ENCODE results near the gene ARG2. TPM values are rescaled to one million over a fixed set of nuclear protein-coding genes. Genes with fewer than 3 reads are reported as not detected.
A peak's percentile ranks its signal among the peaks of the same experiment; 100 is the strongest.

ARG2 gene
- total and polyA plus RNA-seq, 2 of the 4 experiments (the other 2 are of a cell fraction), result 1.1 to 2.5 TPM

GRCh38 chr14:67644428-67644827 is 24.7 kb downstream of the ARG2 start:
- Histone ChIP-seq H3K27ac (ENCODE audit: insufficient read depth, low read length) (no peak overlapping the region), H3K18ac (ENCODE audit: low read depth, low read length) (no peak overlapping the region), H4K91ac (ENCODE audit: insufficient read depth, low read depth, low read length) (no peak overlapping the region), H2BK5ac (ENCODE audit: low read depth, low read length, poor library complexity, severe bottlenecking) (no peak overlapping the region), H2BK120ac (ENCODE audit: low read depth, low read length) (no peak overlapping the region), H2AK5ac (ENCODE audit: low read depth, low read length) (no peak overlapping the region), H3K23ac (ENCODE audit: low read depth, low read length) (no peak overlapping the region), H3K56ac (ENCODE audit: extremely low read depth, insufficient read depth, low read length) (no peak overlapping the region), H2AFZ (replicated peaks; ENCODE audit: low read length, poor library complexity) (no peak overlapping the region), H4K8ac (ENCODE audit: low read depth in 2 of 2, low read length in 2 of 2) (no peak overlapping the region), H2BK20ac (ENCODE audit: low read depth, low read length) (no peak overlapping the region), H4K5ac (ENCODE audit: low read depth, low read length) (no peak overlapping the region), H4K20me1 (ENCODE audit: insufficient read depth, low read length) (no peaks in the 10 kb centered on the region), H3K79me1 (ENCODE audit: low read depth in 1 of 2, low read length in 2 of 2) (no peaks in the 10 kb centered on the region), H3K4me2 (ENCODE audit: low read depth, low read length) (no peak overlapping the region), H2AK9ac (replicated peaks; ENCODE audit: low read depth, low read length, poor library complexity) (no peak overlapping the region), H3K4me3 (ENCODE audit: insufficient read depth, low read depth, low read length) (no peak overlapping the region), H3K9me3 (ENCODE audit: control insufficient read depth, insufficient read depth, low read length) (no peaks in the 10 kb centered on the region), H3K9me1 (ENCODE audit: insufficient read depth, low read length) (peaks cover 3% of the 10 kb centered on the region; the same call in 1 of the 2 replicates), H3K4ac (ENCODE audit: low read depth, low read length) (no peak overlapping the region), H2BK15ac (ENCODE audit: low read depth, low read length) (no peak overlapping the region), H3K14ac (replicated peaks; ENCODE audit: low read depth, low read length) (no peak overlapping the region), H3K27me3 (ENCODE audit: control insufficient read depth, insufficient read depth, low read length) (no peaks in the 10 kb centered on the region), H3K36me3 (ENCODE audit: control insufficient read depth, insufficient read depth, low read length) (peaks cover 14% of the 10 kb centered on the region), H3K4me1 (ENCODE audit: control insufficient read depth, insufficient read depth, low read length) (no peaks in the 10 kb centered on the region), H3K9ac (ENCODE audit: low read depth, low read length) (no peak overlapping the region)
- dilution Hi-C loops (cut with HindIII; ENCODE audit: low sequenced_read_pairs, unreplicated experiment), result no loop called here
- TF ChIP-seq NFE2L2 (IDR thresholded peaks at IDR 0.05; ENCODE audit: low read depth, low read length) (no peak), RCOR1 (IDR thresholded peaks at IDR 0.05; ENCODE audit: insufficient replicate concordance, low read length) (no peak), RFX5 (IDR thresholded peaks at IDR 0.05; ENCODE audit: low read depth, low read length) (no peak), RAD21 (IDR thresholded peaks at IDR 0.05; ENCODE audit: low read length) (no peak), USF2 (IDR thresholded peaks at IDR 0.05; ENCODE audit: low read depth, low read length) (no peak), MAZ (IDR thresholded peaks at IDR 0.05; ENCODE audit: borderline replicate concordance, low read depth, low read length) (no peak), BHLHE40 (IDR thresholded peaks at IDR 0.05; ENCODE audit: low read depth, low read length) (no peak), POLR2A (IDR thresholded peaks at IDR 0.05; ENCODE audit: low read depth, low read length) (no peak), SMC3 (IDR thresholded peaks at IDR 0.05; ENCODE audit: low read depth, low read length) (no peak), CEBPB (IDR thresholded peaks at IDR 0.05; ENCODE audit: low read depth, low read length) (no peak), CHD1 (IDR thresholded peaks at IDR 0.05; ENCODE audit: low read depth, low read length) (no peak), MXI1 (IDR thresholded peaks at IDR 0.05; ENCODE audit: borderline replicate concordance, low read depth, low read length) (no peak), FOS (IDR thresholded peaks at IDR 0.05; ENCODE audit: low read depth, low read length) (no peak), MAFK (IDR thresholded peaks at IDR 0.05; ENCODE audit: low read depth, low read length) (no peak)
- TF ChIP-seq, protein P1, sequence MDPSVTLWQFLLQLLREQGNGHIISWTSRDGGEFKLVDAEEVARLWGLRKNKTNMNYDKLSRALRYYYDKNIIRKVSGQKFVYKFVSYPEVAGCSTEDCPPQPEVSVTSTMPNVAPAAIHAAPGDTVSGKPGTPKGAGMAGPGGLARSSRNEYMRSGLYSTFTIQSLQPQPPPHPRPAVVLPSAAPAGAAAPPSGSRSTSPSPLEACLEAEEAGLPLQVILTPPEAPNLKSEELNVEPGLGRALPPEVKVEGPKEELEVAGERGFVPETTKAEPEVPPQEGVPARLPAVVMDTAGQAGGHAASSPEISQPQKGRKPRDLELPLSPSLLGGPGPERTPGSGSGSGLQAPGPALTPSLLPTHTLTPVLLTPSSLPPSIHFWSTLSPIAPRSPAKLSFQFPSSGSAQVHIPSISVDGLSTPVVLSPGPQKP (IDR thresholded peaks at IDR 0.05; ENCODE audit: borderline replicate concordance, low read depth, low read length), result no peak
- intact Hi-C loops (cut with micrococcal nuclease), result no loop called here
- in situ Hi-C loops (cut with MboI; ENCODE audit: low sequenced_read_pairs), result no loop called here
- ChIA-PET POLR2A (ENCODE audit: unreplicated experiment) (no interaction called here), CTCF (interaction anchor here (0.9 kb wide), 1 partner anchor 23 kb away, joined by 3 read pairs; no protein-coding TSS in a partner anchor)
- DNase-seq (peak; percentile 28), ATAC-seq (ENCODE audit: low read depth) (no peak; the same call in 1 of the 2 replicates)
- WGBS, 2 experiments (ENCODE audit: extremely low coverage in 2 of 2, insufficient read length in 1 of 2), result no CpG with 5 or more reads among the region's 2 CpGs
- BruUV-seq (replicated peaks), result no TSS peak

Measured in IMR-90 (cell line).